SJCRH30 (cell line): ENCODE measurements around the gene CDK11A. TPM values are rescaled to one million over a fixed set of nuclear protein-coding genes. Genes with fewer than 3 reads are reported as not detected.
"Not testable (repeated sequence)": the region's sequence is repeated elsewhere in the genome, so short reads cannot be mapped to it uniquely, and the experiment has no call there.

Experiments used
- DNase-seq, 2 experiments: peaks; one replicate each; pipeline ENCODE4 v3.0.0-alpha.2; 2015 to 2020
- H3K27ac ChIP-seq: fragments of 250-450 bp; sonication (Bioruptor Pico); 2 replicates; pipeline ENCODE4 v1.5.1; 2020; ENCODE audit warnings: mild to moderate bottlenecking, moderate library complexity
- H3K27me3 ChIP-seq: fragments of 250-450 bp; sonication (Bioruptor Pico); 2 replicates; pipeline ENCODE4 v1.5.1; 2020; ENCODE audit warnings: mild to moderate bottlenecking, moderate library complexity
- H3K36me3 ChIP-seq: fragments of 250-450 bp; sonication (Bioruptor Pico); 2 replicates; pipeline ENCODE4 v1.5.1; 2020; ENCODE audit warnings: mild to moderate bottlenecking, moderate library complexity
- H3K4me1 ChIP-seq: fragments of 250-450 bp; sonication (Bioruptor Pico); 2 replicates; pipeline ENCODE4 v1.5.1; 2020; ENCODE audit warnings: mild to moderate bottlenecking, moderate library complexity
- H3K4me3 ChIP-seq: fragments of 250-450 bp; sonication (Bioruptor Pico); 2 replicates; pipeline ENCODE4 v1.5.1; 2020; ENCODE audit warnings: mild to moderate bottlenecking, moderate library complexity
- H3K9me3 ChIP-seq: fragments of 250-450 bp; sonication (Bioruptor Pico); replicated peaks from 2 replicates; pipeline ENCODE4 v1.5.1; 2020; ENCODE audit warnings: mild to moderate bottlenecking, moderate library complexity
- total RNA-seq: library from RNA; depleted of rRNA; stranded (reverse); fragments of >200 nt; shearing (Covaris generic); gene quantifications from 2 replicates; pipeline ENCODE4 v1.2.3, GENCODE V29; 2014; rRNA removed

Gene CDK11A
- total RNA-seq, 1 experiment from 2014 or later = 29.4 TPM

- Histone ChIP-seq H3K27ac (no peak overlapping the region), H3K4me3 (no peak overlapping the region), H3K27me3 (no peaks in the 10 kb centered on the region), H3K36me3 (peaks cover 15% of the 10 kb centered on the region), H3K9me3 (no peaks in the 10 kb centered on the region), H3K4me1 (no peaks in the 10 kb centered on the region)
- DNase-seq = no peak
Observed at GRCh38 chr1:1670866-1671265, 53.3 kb downstream of the CDK11A start.

- Histone ChIP-seq H3K9me3 (no peaks in the 10 kb centered on the region), H3K4me1 (no peaks in the 10 kb centered on the region), H3K27me3 (no peaks in the 10 kb centered on the region), H3K36me3 (peaks cover 26% of the 10 kb centered on the region), H3K4me3 (no peak overlapping the region), H3K27ac (no peak overlapping the region)
- DNase-seq = no peak
Observed at GRCh38 chr1:1669468-1670440, 54.4 kb downstream of the CDK11A start.

GRCh38 chr1:1666526-1666925 lies 57.6 kb downstream of the CDK11A start:
- H3K9me3 ChIP-seq = no peaks in the 10 kb centered on the region
- no peaks in the 10 kb centered on the region for H3K27me3 ChIP-seq
- DNase-seq = no peak
- no peak overlapping the region for H3K27ac ChIP-seq
- peaks cover 11% of the 10 kb centered on the region for H3K4me1 ChIP-seq
- peaks cover 25% of the 10 kb centered on the region for H3K36me3 ChIP-seq
- no peak overlapping the region for H3K4me3 ChIP-seq

GRCh38 chr1:1665815-1666251 lies 58.3 kb downstream of the CDK11A start:
- peak; percentile 44 to 54 for DNase-seq
- H3K27ac ChIP-seq = no peak overlapping the region
- H3K4me3 ChIP-seq = no peak overlapping the region
- H3K27me3 ChIP-seq = no peaks in the 10 kb centered on the region
- H3K9me3 ChIP-seq = no peaks in the 10 kb centered on the region
- peaks cover 25% of the 10 kb centered on the region for H3K36me3 ChIP-seq
- peaks cover 11% of the 10 kb centered on the region for H3K4me1 ChIP-seq

GRCh38 chr1:1664941-1665814 lies 59.0 kb downstream of the CDK11A start:
- no peaks in the 10 kb centered on the region for H3K9me3 ChIP-seq
- no peak overlapping the region for H3K4me3 ChIP-seq
- peaks cover 22% of the 10 kb centered on the region for H3K36me3 ChIP-seq
- no peak overlapping the region for H3K27ac ChIP-seq
- H3K27me3 ChIP-seq = no peaks in the 10 kb centered on the region
- DNase-seq = no peak
- H3K4me1 ChIP-seq = peaks cover 14% of the 10 kb centered on the region

- H3K27ac ChIP-seq, H3K27me3 ChIP-seq, DNase-seq, H3K4me3 ChIP-seq, H3K9me3 ChIP-seq: not testable (repeated sequence)
- H3K4me1 ChIP-seq = peaks cover 14% of the 10 kb centered on the region
- peaks cover 22% of the 10 kb centered on the region for H3K36me3 ChIP-seq
Observed at GRCh38 chr1:1664318-1664717, 59.8 kb downstream of the CDK11A start.

GRCh38 chr1:1662830-1663560 lies 61.2 kb downstream of the CDK11A start:
- Histone ChIP-seq H3K27ac (peak overlapping the region; percentile 58), H3K4me1 (peaks cover 14% of the 10 kb centered on the region), H3K36me3 (peaks cover 19% of the 10 kb centered on the region)
- not testable (repeated sequence) for H3K27me3 ChIP-seq, H3K9me3 ChIP-seq, H3K4me3 ChIP-seq
- DNase-seq = peak; percentile 54 to 69

- peak overlapping the region; percentile 58 for H3K27ac ChIP-seq
- not testable (repeated sequence) for H3K4me3 ChIP-seq, DNase-seq
Observed at GRCh38 chr1:1662392-1662791, 61.8 kb downstream of the CDK11A start.

GRCh38 chr1:1658583-1659549 lies 65.3 kb downstream of the CDK11A start, which contains the start of gene CDK11B:
CDK11B (minus strand) TSS chr1:1659004; CDS start chr1:1657485, 1,519 bp downstream.
- not testable (repeated sequence) for H3K27me3 ChIP-seq, H3K9me3 ChIP-seq
- Histone ChIP-seq H3K4me3 (peak within 1 kb of the TSS; percentile 81), H3K4me1 (peaks cover 18% of the 10 kb centered on the region), H3K27ac (peak within 1 kb of the TSS; percentile 96), H3K36me3 (peaks cover 32% of the 10 kb centered on the region)
- DNase-seq = peak; percentile 97 to 98

More at GRCh38 chr1:1662392-1662791, 61.8 kb downstream of the CDK11A start:
- Histone ChIP-seq H3K4me1 (peaks cover 14% of the 10 kb centered on the region), H3K36me3 (peaks cover 19% of the 10 kb centered on the region)
- H3K9me3 ChIP-seq, H3K27me3 ChIP-seq: not testable (repeated sequence)

Other genes with a start within 250 kb of the CDK11A start
- gene ATAD3A, start 212.2 kb downstream of the CDK11A start, total RNA-seq = 72.6 and 74.7 TPM in 2 replicates
- gene TMEM240, start 183.7 kb downstream of the CDK11A start, total RNA-seq = 1.5 and 1.9 TPM in 2 replicates
- 258 and 267 TPM in 2 replicates for gene SSU72, start 149.5 kb downstream of the CDK11A start, total RNA-seq
- 1.5 and 1.9 TPM in 2 replicates for gene FNDC10, start 124.2 kb downstream of the CDK11A start, total RNA-seq
- 37.2 and 49.6 TPM in 2 replicates for gene MIB2, start 108.9 kb downstream of the CDK11A start, total RNA-seq
- gene MMP23B, start 92.2 kb downstream of the CDK11A start, total RNA-seq = 0.81 and 2.7 TPM in 2 replicates
- gene CDK11B, start 65.4 kb downstream of the CDK11A start, total RNA-seq = 28.0 and 32.6 TPM in 2 replicates
- gene SLC35E2B, start 31.6 kb downstream of the CDK11A start, total RNA-seq = 31.3 and 36.1 TPM in 2 replicates
- gene NADK, start 54.1 kb upstream of the CDK11A start, total RNA-seq = 65.2 and 74.6 TPM in 2 replicates
- gene GNB1, start 166.7 kb upstream of the CDK11A start, total RNA-seq = 167 and 184 TPM in 2 replicates
- 0.12 and 0.20 TPM in 2 replicates for gene CALML6, start 190.9 kb upstream of the CDK11A start, total RNA-seq
- gene TMEM52, start 194.9 kb upstream of the CDK11A start, total RNA-seq = 0.61 and 1.0 TPM in 2 replicates